GM18868 (cell line): Measurements from ENCODE around the gene ZNF419.
"Not testable (repeated sequence)": the region's sequence is repeated elsewhere in the genome, so short reads cannot be mapped to it uniquely, and the experiment has no call there.

Experiments used
- ATAC-seq: cut with Tn5 transposase; IDR thresholded peaks from one replicate; pipeline ENCODE4 v1.9.1; 2021; ENCODE audit warnings: mild to moderate bottlenecking, moderate library complexity; ENCODE audit not compliant: unreplicated experiment

Gene ZNF419

DNA sequence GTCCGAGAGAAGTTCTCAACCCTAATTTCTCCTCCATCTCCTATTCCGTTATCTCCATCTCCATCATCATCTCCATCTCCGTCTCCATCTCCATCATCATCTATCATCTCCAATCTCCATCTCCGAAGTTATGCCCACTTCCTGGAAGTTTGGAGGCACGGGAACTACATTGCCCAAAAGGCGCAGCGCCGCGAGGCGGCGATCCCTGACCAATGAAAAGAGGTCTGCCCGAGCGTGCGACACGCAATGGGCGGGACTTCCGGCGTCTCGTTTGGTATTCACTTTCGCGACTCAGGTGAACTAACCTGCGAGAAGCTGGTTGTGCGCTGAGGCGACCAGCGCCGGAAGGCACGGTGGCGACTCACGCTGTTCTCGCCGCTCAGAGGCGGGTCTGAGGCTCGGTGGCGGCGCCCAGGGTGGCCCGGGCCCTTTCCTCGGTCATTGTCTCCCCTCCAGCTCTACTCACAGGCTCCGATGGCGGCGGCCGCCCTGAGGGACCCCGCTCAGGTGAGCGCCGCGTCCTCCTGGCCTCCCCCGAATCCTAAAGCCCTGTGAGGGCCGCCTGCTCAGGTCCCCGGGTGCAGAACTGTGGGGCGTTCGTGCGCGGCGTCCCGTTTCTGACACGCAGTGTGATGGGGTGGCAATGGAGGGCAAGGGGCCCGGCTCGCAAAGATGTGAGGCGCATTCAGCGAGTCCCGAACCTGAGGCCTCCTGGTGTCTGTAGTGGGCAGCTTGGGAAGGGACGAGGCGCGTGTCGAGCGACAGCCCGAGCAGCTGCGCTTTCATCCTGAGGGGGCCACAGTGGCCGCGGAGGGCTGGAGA lies at the start of gene ZNF419:
Gene ZNF419 (plus strand): TSS at position 274 of the 822 bp plus-strand sequence. CDS start 201 bp downstream, at position 475.
- peak; percentile 95 for ATAC-seq

DNA sequence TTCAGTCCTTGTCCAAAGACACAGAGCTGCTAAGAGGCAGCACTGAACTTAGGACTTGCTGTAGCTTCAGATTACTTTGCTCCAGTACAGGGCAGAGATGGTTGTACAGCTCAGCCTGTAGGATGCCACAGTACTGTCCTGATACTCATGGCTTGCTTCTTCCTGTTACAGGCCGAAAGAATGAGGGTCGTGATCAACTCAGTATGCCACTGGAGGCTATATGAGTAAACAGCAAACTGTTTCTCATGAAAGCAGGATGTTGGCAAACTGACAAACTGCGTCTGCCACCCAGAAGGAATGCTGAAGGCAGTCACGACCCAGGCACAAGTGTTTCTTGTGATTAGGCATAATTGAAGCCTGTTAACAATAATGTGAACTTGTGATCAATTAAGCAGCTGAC lies 49.6 kb upstream of the ZNF419 start:
- no peak for ATAC-seq

DNA sequence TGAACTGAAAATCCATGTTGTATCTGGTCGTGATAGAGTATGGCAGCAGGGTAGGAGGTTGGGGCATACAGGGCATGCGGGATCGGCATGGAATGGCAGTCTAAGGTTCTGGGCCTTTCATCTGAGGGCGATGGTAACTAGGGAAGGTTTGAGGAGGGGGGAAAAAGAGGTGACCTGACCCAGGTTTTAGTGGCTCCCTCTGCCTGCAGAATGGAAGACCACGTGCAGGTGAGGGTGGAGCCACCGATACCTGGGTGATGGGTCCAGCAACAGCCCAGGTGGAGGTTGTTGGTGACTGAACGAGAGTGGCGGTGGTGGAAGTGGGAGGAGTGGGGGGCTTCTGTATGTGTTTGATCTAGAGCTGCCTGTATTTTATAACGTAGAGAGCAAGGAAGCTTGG lies 48.6 kb upstream of the ZNF419 start:
- no peak for ATAC-seq

DNA sequence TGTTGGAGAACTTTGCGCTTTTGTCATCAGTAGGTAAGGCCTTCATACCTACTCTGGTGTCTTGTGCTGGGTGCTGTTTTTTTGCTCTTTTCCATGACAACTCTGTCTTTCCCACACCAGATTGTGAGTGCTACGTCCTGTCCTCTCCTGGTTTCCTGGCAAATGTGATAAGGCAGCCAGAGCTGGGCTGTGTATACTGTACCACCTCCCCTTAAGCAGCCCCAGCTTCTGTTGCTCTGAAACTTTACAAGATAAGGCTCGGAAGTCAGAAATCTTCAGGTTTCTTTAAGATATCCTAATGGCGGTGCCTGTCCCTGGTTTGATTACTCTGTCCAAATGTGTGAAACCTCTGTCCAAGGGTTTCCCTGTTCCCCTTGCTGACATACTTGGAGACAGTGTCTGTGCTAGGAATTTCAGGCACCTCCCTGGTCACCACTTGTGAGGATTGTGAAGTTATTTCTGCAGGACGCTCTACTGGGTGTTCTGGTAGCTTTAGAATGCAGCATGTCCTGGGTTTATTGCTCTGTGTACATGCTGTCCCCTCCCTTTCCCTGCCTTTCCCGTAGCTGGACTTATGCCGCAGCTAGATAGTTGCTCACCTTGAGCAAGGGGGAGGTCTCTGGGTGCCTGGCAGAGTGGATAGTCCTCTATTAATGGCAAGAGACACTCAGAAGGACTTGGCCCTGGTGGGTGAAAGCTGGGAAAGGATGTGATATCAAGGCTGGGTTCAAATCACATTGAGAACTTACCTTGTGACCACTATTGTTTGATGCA lies 45.4 kb upstream of the ZNF419 start:
- no peak for ATAC-seq

DNA sequence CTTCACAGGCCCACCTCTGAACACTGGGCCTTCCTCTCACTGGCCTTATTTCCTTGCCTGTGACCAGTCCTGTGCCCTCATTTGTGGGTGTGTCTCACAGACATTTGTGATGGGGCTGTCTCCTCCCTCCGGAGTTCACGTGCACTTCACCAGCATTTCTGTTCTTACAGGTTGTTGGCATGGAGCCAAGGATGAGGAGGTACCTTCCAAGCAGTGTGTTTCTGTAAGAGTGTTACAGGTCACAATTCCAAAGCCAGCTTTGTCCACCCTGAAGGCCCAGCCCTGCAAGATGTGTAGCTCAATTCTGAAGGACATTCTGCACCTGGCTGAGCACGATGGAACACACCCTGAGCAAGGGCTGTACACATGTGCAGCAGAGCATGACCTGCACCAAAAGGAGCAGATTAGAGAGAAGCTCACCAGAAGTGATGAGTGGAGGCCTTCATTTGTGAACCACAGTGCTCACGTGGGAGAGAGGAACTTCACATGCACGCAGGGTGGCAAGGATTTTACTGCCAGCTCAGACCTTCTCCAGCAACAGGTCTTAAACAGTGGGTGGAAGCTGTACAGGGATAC lies 44.3 kb upstream of the ZNF419 start:
- no peak for ATAC-seq

DNA sequence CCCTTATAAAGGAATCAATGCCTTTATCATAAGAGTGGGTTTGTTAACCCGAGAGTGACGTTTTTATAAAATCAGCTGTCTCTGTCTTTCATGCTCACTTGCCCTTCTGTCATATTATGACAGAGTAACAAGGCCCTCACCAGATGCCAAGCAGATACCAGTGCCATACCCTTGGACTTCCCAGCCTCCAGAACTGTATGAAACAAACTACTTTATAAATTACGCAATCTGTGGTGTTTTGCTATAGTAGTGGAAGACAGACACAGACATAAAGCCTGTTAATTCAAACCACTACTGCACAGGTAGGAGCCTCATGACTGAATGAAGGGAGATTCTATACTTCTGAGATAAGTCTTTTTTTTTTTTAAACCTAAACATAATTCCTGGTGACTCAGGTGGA lies 35.2 kb upstream of the ZNF419 start:
- ATAC-seq, result no peak

DNA sequence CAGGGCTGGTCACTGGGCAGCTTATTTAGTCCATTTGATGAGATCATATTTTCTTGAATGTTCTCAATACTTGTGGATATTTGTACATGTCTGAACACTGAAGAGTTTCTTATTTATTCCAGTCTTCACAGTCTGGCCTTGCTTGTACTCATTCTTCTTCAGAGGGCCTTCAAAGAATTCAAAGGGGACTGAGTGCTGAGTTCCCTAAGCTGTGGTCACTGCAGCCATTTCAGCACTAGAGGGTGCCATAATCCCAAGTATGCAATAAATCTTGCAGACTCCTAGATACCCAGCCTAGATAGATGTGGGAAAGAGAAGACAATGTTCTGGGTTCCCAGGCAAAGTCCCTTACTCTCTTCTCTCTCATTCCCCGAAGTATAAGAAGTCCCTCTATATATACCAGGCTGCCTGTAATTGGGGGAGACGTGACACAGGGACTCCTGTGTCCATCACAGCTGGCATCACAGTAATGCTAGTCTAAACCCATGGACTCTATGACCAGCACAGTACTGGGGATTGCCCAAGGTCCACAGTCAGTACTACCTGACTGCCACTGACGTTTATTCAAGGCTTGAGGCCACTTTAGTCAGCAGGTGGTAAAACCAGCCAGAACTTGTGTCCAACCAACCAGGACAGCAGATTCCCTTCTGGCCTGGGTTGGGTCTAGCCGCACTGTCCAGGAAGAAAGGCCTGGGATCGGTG lies 21.7 kb upstream of the ZNF419 start:
- ATAC-seq, result no peak

DNA sequence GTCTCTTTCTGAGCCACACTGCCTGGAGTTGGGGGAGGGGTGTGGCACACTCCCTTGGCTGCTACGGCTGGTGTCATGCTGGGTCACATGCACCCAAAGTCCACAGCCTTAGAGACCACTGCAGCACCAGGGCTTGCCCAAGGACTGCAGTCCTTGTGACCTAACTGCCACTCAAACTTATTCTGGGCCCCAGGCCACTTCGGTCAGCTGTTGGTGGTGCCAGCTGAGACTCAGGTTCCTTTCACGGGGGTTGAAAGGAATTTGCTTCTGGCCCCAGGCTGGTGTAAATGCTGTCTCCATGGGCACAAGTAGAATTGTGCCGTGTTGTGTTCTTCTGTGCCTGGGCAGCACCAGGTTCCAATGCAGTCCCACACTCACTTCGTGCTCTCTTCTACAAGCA lies 21.1 kb upstream of the ZNF419 start:
- no peak for ATAC-seq

DNA sequence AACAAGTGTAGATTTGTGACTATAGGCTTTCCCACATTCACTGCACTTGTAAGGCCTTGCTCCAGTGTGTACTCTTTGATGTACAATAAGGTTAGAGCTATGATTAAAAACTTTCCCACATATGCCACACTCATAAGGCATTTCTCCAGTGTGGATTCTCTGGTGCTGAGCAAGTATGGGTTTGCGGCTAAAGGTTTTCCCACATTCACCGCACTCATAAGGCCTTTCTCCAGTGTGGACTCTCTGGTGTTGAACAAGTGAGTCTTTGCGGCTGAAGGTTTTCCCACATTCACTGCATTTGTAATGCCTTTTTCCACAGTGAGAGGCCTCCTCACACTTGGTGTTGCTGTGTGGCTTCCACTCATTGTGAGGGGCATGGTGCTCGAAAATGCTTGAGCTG lies 13.9 kb upstream of the ZNF419 start:
- no peak for ATAC-seq

DNA sequence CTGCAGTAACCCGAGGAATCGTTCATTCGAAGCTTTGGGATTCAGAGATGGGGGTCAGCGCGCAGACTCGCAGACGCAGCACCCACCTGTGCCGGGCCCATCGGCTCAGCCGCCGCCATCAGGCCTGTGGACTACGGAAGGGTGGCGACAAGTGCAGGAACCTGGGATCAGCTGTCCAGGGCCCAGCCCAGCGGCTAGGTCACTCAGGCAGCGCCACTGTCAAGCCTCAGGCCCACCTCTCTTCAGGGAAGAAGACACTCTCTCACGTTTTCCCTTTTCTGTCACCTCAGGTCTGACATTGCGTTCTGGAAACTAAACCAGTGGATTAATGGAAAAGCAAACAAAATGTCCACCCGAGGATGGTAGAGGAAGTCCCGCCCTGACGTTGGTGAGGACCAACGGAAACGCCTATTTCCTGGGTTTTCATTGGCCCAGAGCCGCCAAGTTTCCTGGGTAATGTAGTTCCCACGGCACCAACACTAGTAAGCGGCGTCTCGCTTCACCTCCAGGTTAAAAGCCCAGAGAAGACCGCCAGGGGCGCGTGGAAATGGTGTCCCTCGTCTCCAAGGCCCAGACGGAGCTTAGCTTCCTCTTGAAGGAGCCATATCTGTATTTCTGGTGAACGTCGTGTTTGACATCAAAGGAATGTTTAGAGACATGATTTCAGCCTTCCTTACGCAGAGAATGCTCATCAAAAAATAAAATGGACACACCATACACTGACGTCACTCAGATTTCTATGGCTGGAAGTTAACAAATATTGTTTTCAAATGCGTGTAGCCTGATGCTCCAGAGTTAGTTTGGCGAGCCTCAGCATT lies 10.2 kb upstream of the ZNF419 start, which contains the start of gene ZNF772:
Gene ZNF772 (minus strand): TSS at position 376 of the 818 bp plus-strand sequence. CDS start 257 bp downstream, at position 119.
- peak; percentile 95 for ATAC-seq

DNA sequence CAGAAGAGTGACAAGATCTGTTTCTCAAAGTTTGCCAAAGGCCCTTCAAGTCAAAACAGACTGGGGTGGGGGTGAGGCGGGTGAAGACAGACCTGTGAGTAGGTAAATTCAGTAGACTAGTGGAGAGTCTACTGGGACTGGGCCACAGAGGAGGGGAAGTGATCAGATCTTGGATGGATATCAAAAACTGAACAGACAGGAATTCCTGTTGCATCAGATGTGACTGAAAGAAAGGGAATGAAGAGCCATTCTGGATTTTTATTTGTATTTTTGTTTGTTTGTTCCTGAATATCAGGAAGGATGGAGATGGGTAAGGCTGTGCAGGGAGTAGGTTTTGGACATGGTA lies 722 bp downstream of the ZNF419 start:
- ATAC-seq, result not testable (repeated sequence)

DNA sequence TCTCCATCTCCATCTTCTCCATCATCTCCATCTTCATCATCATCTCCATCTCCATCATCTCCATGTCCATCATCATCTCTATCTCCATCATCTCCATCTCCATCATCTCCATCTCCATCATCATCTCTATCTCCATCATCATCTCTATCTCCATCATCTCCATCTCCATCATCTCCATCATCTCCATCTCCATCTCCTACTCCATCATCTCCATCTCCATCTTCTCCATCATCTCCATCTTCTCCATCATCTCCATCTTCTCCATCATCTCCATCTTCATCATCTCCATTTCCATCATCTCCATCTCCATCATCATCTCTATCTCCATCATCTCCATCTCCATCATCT lies 11.8 kb downstream of the ZNF419 start:
- not testable (repeated sequence) for ATAC-seq

DNA sequence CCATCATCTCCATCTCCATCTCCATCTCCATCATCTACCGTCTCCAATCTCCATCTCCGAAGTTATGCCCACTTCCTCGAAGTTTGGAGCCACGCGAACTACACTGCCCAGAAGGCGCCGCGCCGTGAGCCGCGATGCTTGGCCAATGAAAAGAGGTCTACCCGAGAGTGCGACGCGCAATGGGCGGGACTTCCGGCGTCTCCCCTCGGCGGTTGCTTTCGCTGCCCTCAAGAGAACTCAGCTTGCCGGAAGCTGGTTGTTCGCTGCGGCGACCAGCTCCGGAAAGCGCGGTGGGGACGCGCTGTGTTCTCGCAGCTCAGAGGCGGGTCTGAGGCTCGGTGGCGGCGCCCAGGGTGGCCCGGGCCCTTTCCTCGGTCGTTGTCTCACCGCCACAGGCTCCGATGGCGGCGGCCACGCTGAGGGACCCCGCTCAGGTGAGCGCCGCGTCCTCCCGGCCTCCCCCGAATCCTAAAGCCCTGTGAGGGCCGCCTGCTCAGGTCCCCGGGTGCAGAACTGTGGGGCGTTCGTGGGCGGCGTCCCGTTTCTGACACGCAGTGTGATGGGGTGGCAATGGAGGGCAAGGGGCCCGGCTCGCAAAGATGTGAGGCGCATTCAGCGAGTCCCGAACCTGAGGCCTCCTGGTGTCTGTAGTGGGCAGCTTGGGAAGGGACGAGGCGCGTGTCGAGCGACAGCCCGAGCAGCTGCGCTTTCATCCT lies 12.3 kb downstream of the ZNF419 start, which contains the start of gene ZNF773:
Gene ZNF773 (plus strand): TSS at position 259 of the 716 bp plus-strand sequence. CDS start 143 bp downstream, at position 402.
- ATAC-seq, result peak; percentile 98

DNA sequence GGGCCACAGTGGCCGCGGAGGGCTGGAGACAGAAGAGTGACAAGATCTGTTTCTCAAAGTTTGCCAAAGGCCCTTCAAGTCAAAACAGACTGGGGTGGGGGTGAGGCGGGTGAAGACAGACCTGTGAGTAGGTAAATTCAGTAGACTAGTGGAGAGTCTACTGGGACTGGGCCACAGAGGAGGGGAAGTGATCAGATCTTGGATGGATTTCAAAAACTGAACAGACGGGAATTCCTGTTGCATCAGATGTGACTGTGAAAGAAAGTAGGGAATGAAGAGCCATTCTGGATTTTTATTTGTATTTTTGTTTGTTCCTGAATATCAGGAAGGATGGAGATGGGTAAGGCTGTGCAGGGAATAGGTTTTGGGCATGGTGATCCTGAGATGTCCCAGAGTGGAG lies 12.8 kb downstream of the ZNF419 start:
- not testable (repeated sequence) for ATAC-seq

DNA sequence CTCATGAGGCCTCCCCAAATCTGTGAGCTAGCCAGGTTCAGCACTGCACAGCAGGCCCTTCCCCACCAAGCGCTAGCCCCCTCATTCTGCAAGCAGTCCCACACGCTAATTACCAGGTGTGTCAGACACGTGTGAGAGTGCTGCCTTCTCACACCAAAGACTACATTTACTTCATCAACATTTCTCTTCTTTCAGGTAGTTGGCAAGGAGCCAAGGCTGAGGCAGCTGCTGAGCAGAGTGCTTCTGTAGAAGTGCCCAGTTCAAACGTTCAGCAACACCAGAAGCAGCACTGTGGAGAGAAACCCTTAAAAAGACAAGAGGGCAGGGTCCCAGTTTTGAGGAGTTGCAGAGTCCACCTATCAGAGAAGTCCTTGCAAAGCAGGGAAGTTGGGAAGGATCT lies 18.6 kb downstream of the ZNF419 start:
- no peak for ATAC-seq

DNA sequence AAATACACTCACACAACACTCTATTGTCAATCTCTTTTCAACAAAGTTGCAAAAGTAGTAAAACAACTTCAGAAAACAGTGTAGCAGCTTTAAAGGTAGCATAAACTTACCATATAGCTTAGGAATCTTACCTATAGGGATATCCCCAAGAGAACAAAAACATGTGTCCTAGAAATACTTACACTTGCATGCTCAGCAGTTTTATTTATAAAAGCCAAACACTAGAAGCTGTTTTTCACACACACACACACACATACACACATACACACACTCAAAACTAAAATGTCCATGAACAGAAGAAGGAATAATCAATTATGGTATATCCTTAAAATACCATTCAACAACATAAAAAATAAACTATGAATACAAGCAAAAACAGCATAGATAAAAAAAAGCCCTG lies 23.9 kb downstream of the ZNF419 start:
- ATAC-seq, result no peak

DNA sequence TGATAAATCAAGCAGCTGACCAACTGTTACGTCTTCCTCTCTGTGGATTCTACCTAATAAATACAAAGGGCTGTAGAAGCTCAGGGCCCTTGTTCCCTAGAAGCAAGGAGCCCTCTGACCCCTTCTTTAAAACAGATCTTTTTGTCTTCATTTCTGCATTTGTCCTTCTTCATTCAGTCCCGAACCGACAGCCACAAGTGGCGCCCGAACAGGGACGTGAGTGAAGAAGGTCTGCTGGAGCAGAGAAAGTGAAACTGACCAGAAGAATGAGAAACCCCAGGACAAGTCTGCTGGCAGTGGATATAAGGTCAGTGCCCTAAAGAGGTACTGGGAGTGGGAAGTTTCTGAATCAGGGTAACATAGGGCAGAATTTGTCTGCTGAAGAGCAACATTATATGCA lies 25.3 kb downstream of the ZNF419 start:
- no peak for ATAC-seq

DNA sequence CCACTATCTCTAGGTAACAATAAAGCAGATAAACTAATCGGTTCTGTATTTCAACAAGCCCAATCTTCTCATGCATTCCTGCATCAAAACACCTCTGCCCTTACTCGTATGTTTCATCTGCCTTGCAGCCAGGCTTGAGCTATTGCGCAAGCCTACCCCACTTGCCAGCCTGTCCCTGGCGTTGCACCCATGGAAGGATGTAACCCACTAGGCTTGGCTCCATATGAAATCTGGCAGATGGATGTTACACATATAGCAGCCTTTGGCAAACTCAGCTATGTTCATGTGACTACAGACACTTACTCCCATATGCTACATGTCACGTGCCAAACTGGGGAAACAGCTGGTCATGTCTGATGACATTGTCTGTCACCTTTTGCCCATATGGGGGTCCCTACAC lies 27.7 kb downstream of the ZNF419 start:
- ATAC-seq, result no peak

DNA sequence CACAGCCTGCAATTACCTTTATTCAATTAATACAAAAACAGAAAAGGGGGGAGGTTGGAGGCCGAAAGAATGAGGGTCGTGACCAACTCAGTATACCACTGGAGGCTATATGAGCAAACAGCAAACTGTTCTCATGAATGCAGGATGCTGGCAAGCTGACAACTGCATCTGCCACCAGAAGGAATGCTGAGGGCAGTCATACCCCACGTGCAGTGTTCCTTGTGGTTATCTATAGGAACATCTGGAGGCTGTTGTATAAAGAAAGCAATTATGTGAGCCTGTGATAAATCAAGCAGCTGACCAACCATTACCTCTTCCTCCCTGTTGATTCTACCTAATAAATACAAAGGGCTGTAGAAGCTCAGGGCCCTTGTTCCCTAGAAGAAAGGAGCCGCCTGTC lies 30.5 kb downstream of the ZNF419 start:
- ATAC-seq, result not testable (repeated sequence)
